MG63 (cell line): ENCODE results near the gene FARS2. TPM values are rescaled to one million over a fixed set of nuclear protein-coding genes. Genes with fewer than 3 reads are reported as not detected.

ENCODE experiments used
- DNase-seq: peaks from one replicate; pipeline ENCODE4 v3.0.0-alpha.2; 2020
- H3K27me3 ChIP-seq: fragments of 250-450 bp; sonication (Bioruptor Pico); 2 replicates; pipeline ENCODE4 v1.5.1; 2020; ENCODE audit warnings: mild to moderate bottlenecking, moderate library complexity
- H3K36me3 ChIP-seq: fragments of 250-450 bp; sonication (Bioruptor Pico); 2 replicates; pipeline ENCODE4 v1.5.1; 2020; ENCODE audit warnings: mild to moderate bottlenecking, moderate library complexity
- H3K4me3 ChIP-seq: fragments of 250-450 bp; sonication (Bioruptor Pico); 2 replicates; pipeline ENCODE4 v1.5.1; 2020; ENCODE audit warnings: mild to moderate bottlenecking, moderate library complexity
- H3K9me3 ChIP-seq: fragments of 250-450 bp; sonication (Bioruptor Pico); 2 replicates; pipeline ENCODE4 v1.5.1; 2020; ENCODE audit warnings: mild to moderate bottlenecking, moderate library complexity
- total RNA-seq: library from RNA; depleted of rRNA; stranded (reverse); fragments of >200 nt; shearing (Covaris generic); gene quantifications from 2 replicates; pipeline ENCODE4 v1.2.3, GENCODE V29; 2014; ENCODE audit warnings: low replicate concordance

Gene FARS2
- total RNA-seq, 1 experiment from 2014 or later, result 17.3 TPM

- H3K36me3 ChIP-seq, result no peaks in the 10 kb centered on the region
- no peak overlapping the region for H3K4me3 ChIP-seq
- DNase-seq, result no peak
- H3K9me3 ChIP-seq, result no peaks in the 10 kb centered on the region
- H3K27me3 ChIP-seq, result no peaks in the 10 kb centered on the region
Observed at GRCh38 chr6:5706124-5707033, 445.1 kb downstream of the FARS2 start.

GRCh38 chr6:5707281-5708045, 446.1 kb downstream of the FARS2 start:
- Histone ChIP-seq H3K4me3 (no peak overlapping the region), H3K27me3 (no peaks in the 10 kb centered on the region), H3K9me3 (no peaks in the 10 kb centered on the region), H3K36me3 (no peaks in the 10 kb centered on the region)
- DNase-seq, result no peak

- Histone ChIP-seq H3K4me3 (no peak overlapping the region), H3K36me3 (no peaks in the 10 kb centered on the region), H3K27me3 (no peaks in the 10 kb centered on the region), H3K9me3 (no peaks in the 10 kb centered on the region)
- no peak for DNase-seq
Observed at GRCh38 chr6:5710516-5710915, 449.2 kb downstream of the FARS2 start.

GRCh38 chr6:5710936-5711335, 449.6 kb downstream of the FARS2 start:
- H3K36me3 ChIP-seq, result no peaks in the 10 kb centered on the region
- H3K4me3 ChIP-seq, result no peak overlapping the region
- no peak for DNase-seq
- no peaks in the 10 kb centered on the region for H3K9me3 ChIP-seq
- no peaks in the 10 kb centered on the region for H3K27me3 ChIP-seq

GRCh38 chr6:5712349-5713215, 451.3 kb downstream of the FARS2 start:
- no peak for DNase-seq
- Histone ChIP-seq H3K4me3 (no peak overlapping the region), H3K27me3 (no peaks in the 10 kb centered on the region), H3K9me3 (no peaks in the 10 kb centered on the region; the same call in 1 of the 2 replicates), H3K36me3 (no peaks in the 10 kb centered on the region)

GRCh38 chr6:5713519-5713918, 452.2 kb downstream of the FARS2 start:
- no peak for DNase-seq
- H3K36me3 ChIP-seq, result no peaks in the 10 kb centered on the region
- no peak overlapping the region for H3K4me3 ChIP-seq
- H3K9me3 ChIP-seq, result no peaks in the 10 kb centered on the region; the same call in 1 of the 2 replicates
- H3K27me3 ChIP-seq, result no peaks in the 10 kb centered on the region

GRCh38 chr6:5718231-5718947, 457.1 kb downstream of the FARS2 start:
- DNase-seq, result no peak
- Histone ChIP-seq H3K36me3 (no peaks in the 10 kb centered on the region), H3K9me3 (no peaks in the 10 kb centered on the region; the same call in 1 of the 2 replicates)

GRCh38 chr6:5723841-5724691, 462.8 kb downstream of the FARS2 start:
- H3K36me3 ChIP-seq, result no peaks in the 10 kb centered on the region
- H3K27me3 ChIP-seq, result no peaks in the 10 kb centered on the region
- no peaks in the 10 kb centered on the region for H3K9me3 ChIP-seq
- H3K4me3 ChIP-seq, result no peak overlapping the region
- no peak for DNase-seq

More at GRCh38 chr6:5718231-5718947, 457.1 kb downstream of the FARS2 start:
- Histone ChIP-seq H3K4me3 (no peak overlapping the region), H3K27me3 (no peaks in the 10 kb centered on the region)

GRCh38 chr6:5724911-5725310, 463.6 kb downstream of the FARS2 start:
- no peaks in the 10 kb centered on the region for H3K36me3 ChIP-seq
- no peaks in the 10 kb centered on the region for H3K27me3 ChIP-seq
- no peak for DNase-seq
- no peak overlapping the region for H3K4me3 ChIP-seq
- H3K9me3 ChIP-seq, result no peaks in the 10 kb centered on the region

GRCh38 chr6:5726976-5727718, 465.8 kb downstream of the FARS2 start:
- Histone ChIP-seq H3K4me3 (no peak overlapping the region), H3K27me3 (no peaks in the 10 kb centered on the region), H3K36me3 (no peaks in the 10 kb centered on the region), H3K9me3 (no peaks in the 10 kb centered on the region)
- peak; percentile 33 for DNase-seq

GRCh38 chr6:5728351-5729079, 467.2 kb downstream of the FARS2 start:
- DNase-seq, result no peak
- Histone ChIP-seq H3K27me3 (no peaks in the 10 kb centered on the region), H3K4me3 (no peak overlapping the region), H3K9me3 (no peaks in the 10 kb centered on the region), H3K36me3 (no peaks in the 10 kb centered on the region)

GRCh38 chr6:5729080-5729434, 467.7 kb downstream of the FARS2 start:
- H3K4me3 ChIP-seq, result no peak overlapping the region
- no peak for DNase-seq
- no peaks in the 10 kb centered on the region for H3K36me3 ChIP-seq
- H3K9me3 ChIP-seq, result no peaks in the 10 kb centered on the region
- no peaks in the 10 kb centered on the region for H3K27me3 ChIP-seq

GRCh38 chr6:5729813-5730517, 468.7 kb downstream of the FARS2 start:
- no peaks in the 10 kb centered on the region for H3K36me3 ChIP-seq
- no peaks in the 10 kb centered on the region for H3K27me3 ChIP-seq
- no peak for DNase-seq
- no peaks in the 10 kb centered on the region for H3K9me3 ChIP-seq
- no peak overlapping the region for H3K4me3 ChIP-seq
